GM10248 (cell line): ENCODE results near the gene PCED1A.
A peak's percentile ranks its signal among the peaks of the same experiment; 100 is the strongest.

Experiments used
- CTCF ChIA-PET: fragments of 300-600 bp; sonication (Branson Sonifier 250); formaldehyde crosslinking; extraction: SDS; loops from one replicate; lab custom pipeline; 2021; ENCODE audit warnings: antibody characterized with exemption; lab: Yijun Ruan, JAX
- POLR2A ChIA-PET: fragments of 350-650 bp; sonication (Branson Sonifier 250); formaldehyde crosslinking; extraction: SDS; loops from one replicate; lab custom pipeline; 2020; ENCODE audit warnings: antibody characterized with exemption; lab: Yijun Ruan, JAX
- DNase-seq: peaks from one replicate; pipeline ENCODE4 v3.0.0; 2012; ENCODE audit errors: extremely low spot score
- TF ChIP-seq, protein P1 (sequence below): IDR thresholded peaks from 2 replicates; pipeline ENCODE4 v1.5.1; 2012; ENCODE audit warnings: mild to moderate bottlenecking, low read depth; ENCODE audit errors: extremely low read depth, missing control alignments, control extremely low read depth

PCED1A gene, protein sequence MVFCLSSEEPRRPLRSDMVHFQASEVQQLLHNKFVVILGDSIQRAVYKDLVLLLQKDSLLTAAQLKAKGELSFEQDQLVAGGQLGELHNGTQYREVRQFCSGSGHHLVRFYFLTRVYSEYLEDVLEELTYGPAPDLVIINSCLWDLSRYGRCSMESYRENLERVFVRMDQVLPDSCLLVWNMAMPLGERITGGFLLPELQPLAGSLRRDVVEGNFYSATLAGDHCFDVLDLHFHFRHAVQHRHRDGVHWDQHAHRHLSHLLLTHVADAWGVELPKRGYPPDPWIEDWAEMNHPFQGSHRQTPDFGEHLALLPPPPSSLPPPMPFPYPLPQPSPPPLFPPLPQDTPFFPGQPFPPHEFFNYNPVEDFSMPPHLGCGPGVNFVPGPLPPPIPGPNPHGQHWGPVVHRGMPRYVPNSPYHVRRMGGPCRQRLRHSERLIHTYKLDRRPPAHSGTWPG

DNA sequence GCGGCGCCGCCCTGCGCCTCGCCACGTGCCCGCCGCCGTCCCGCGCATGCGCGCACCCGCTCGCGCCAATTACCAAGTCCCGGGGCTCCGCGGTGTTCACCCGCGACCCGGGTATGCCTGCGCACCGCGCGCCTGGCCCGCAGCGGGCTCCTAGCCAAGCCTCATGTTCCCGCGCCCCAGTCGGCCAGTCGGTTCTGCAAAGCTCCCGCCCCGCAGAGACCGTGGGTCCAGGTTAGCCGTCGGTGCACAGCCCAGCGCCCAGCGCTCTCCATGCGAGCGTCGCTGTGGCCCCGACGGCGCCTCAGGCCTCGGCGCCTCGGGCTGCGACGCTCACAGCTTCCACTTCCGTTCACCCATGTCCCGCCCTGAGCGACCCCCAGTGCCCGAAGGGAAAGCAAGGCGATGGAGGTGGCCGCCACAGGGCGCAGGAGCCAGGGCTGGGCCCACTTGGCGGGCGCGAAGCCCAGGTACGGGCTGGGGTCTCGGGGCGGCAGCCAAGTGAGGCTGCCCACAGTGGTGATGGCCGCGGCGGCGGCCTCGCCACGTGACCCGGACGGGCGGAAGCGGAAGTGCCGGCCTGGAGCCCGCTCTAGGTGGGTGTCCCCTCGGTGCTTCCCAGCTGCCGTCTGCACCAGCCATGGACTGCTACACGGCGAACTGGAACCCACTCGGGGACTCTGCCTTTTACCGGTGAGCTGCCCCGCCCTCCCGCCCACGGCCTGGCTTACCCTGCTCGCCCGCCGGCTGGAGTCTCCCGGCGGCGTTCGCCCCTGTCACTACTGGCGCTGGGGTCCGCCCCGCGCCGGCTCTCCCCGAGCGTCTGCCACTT, at the start of gene PCED1A, which contains the start of gene VPS16:
Gene PCED1A (minus strand): TSS at position 518 of the 829 bp plus-strand sequence. CDS start 743 bp downstream, outside the sequence.
Gene VPS16 (plus strand): TSS at position 608 of the 829 bp plus-strand sequence. CDS start 30 bp downstream, at position 638.
- ChIA-PET CTCF (interaction anchor here (0.9 to 1.7 kb wide), 4 partner anchors 12 to 147 kb away, joined by 3 to 5 read pairs (median 4); no protein-coding TSS in a partner anchor), POLR2A (interaction anchor here (1.2 kb wide), 1 partner anchor 32 kb away, joined by 3 read pairs; no protein-coding TSS in a partner anchor)
- DNase-seq = peak; percentile 98
- TF ChIP-seq, protein P1, sequence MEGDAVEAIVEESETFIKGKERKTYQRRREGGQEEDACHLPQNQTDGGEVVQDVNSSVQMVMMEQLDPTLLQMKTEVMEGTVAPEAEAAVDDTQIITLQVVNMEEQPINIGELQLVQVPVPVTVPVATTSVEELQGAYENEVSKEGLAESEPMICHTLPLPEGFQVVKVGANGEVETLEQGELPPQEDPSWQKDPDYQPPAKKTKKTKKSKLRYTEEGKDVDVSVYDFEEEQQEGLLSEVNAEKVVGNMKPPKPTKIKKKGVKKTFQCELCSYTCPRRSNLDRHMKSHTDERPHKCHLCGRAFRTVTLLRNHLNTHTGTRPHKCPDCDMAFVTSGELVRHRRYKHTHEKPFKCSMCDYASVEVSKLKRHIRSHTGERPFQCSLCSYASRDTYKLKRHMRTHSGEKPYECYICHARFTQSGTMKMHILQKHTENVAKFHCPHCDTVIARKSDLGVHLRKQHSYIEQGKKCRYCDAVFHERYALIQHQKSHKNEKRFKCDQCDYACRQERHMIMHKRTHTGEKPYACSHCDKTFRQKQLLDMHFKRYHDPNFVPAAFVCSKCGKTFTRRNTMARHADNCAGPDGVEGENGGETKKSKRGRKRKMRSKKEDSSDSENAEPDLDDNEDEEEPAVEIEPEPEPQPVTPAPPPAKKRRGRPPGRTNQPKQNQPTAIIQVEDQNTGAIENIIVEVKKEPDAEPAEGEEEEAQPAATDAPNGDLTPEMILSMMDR = no peak

DNA sequence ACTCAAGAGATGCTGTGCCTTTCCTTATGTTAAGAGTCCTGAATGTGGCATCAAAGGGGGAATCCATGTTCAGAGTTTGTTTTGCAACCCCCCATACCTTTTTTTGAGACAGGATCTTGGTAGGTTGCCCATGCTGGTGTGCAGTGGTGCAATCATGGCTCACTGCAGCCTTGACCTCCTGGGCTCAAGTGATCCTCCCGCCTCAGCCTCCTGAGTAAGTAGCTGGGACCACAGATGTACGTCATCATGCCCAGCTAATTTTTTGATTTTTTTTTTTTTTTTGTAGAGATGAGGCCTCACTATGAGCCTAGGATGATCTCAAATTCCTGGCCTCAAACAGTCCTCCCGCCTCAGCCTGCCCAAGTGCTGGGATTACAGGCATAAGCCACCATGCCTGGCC, 49.3 kb upstream of the PCED1A start:
- TF ChIP-seq, protein P1 = no peak
- ChIA-PET POLR2A (no interaction called here), CTCF (interaction anchor here (1.2 kb wide), 1 partner anchor 12 kb away, joined by 4 read pairs; no protein-coding TSS in a partner anchor)
- DNase-seq = no peak

DNA sequence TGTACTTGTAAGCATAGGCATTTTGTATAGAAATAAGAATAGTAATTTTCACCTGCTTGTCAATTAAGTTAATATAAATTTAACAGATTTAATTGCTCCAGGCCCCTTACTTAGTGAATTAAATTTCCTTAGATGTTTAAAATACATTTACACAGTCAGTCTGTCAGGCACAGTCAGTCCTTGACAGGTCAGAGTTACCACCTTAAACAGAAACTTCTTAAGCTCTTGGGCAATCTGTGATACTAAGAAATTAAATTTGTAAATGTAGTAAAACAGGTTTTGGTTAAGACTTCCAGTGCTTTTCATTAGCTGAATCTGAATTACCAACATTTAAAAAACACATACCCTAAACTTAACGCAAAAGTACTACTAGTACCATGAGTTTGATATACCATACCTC, 48.8 kb upstream of the PCED1A start:
- POLR2A ChIA-PET = no interaction called here
- TF ChIP-seq, protein P1 = no peak
- DNase-seq = no peak
- CTCF ChIA-PET = interaction anchor here (1.0 to 1.2 kb wide), 2 partner anchors 11 to 18 kb away, joined by 3 to 4 read pairs; no protein-coding TSS in a partner anchor

DNA sequence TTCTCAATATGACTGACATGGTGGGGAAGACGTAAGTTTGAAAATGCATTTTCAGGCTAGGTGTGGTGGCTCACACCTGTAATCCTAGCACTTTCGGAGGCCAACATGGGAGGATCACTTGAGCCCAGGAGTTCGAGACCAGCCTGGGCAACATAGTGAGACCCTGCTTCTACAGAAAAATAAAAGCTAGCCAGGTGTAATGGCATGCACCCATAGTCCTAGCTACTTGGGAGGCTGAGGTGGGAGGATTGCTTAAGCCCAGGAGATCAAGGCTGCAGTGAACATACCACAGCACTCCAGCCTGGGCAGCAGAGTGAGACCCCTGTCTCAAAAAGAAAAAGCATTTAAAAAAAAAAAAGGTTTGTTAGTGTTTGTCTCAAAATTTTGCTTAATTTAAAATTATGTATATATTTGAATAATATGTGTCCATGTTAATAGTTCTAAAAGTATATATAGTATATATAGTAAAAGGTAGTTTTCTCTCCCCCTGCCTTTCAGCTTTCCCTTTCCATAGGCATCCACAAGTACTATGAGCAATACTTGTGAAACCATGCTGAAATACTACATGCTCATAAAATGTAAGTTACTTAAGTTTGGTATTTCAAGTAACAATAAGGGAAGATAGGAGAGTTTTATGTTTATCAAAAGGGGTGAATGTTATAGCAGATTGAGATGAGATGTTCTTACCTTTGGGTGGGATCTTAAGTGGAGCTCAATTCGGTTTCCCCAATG, 47.9 kb upstream of the PCED1A start:
- no peak for DNase-seq
- TF ChIP-seq, protein P1 = no peak
- CTCF ChIA-PET = interaction anchor here (1.0 to 1.4 kb wide), 4 partner anchors 11 to 17 kb away, joined by 3 to 5 read pairs (median 4); no protein-coding TSS in a partner anchor
- POLR2A ChIA-PET = no interaction called here

DNA sequence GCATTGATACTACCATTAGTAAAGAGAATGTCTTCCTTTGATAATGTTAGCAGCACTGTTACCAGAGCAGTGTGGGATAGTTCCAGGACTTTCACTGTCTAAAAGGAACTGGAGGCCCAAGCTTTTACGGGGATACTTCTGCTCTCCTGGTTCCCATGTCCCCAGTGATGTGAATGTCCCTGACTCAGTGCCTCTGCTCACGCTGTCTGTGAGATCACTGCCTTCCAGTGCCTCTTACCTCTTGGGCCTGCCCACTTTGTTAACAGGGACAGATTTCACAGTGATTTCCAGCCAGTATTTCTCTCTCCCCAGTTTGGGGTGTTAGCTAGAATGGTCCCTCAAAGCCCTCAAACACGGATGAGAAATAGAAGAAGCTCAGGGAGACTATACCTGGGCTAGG, 47.3 kb upstream of the PCED1A start:
- TF ChIP-seq, protein P1 = no peak
- ChIA-PET CTCF (interaction anchor here (0.8 to 1.4 kb wide), 3 partner anchors 12 to 41 kb away, joined by 3 to 5 read pairs (median 5); no protein-coding TSS in a partner anchor), POLR2A (no interaction called here)
- no peak for DNase-seq
